Brain microvascular endothelial cell (primary cell): ENCODE measurements around the gene VEGFA.

Experiments used
- DNase-seq: peaks from one replicate; pipeline ENCODE4 v3.0.0-alpha.2; 2020
- H3K27ac ChIP-seq: fragments of 250-450 bp; sonication (Bioruptor Pico); 2 replicates; pipeline ENCODE4 v1.5.1; 2020; ENCODE audit warnings: mild to moderate bottlenecking, moderate library complexity
- H3K27me3 ChIP-seq: fragments of 250-450 bp; sonication (Bioruptor Pico); replicated peaks from 2 replicates; pipeline ENCODE4 v1.5.1; 2020; ENCODE audit warnings: mild to moderate bottlenecking
- H3K36me3 ChIP-seq: fragments of 250-450 bp; sonication (Bioruptor Pico); replicated peaks from 2 replicates; pipeline ENCODE4 v1.5.1; 2020; ENCODE audit warnings: mild to moderate bottlenecking
- H3K4me3 ChIP-seq: 2 replicates; pipeline ENCODE4 v1.5.1; 2011; ENCODE audit warnings: low read depth, mild to moderate bottlenecking, control low read depth, low read length, moderate library complexity
- CTCF ChIP-seq: IDR thresholded peaks from 2 replicates; pipeline ENCODE4 v1.5.1; 2011; ENCODE audit warnings: low read depth, mild to moderate bottlenecking, moderate library complexity, low read length, control low read depth, inconsistent platforms; ENCODE audit errors: missing control alignments
- in situ Hi-C: cut with HindIII; loops from 2 replicates; pipeline ENCODE4 v1.10.0; 2017; ENCODE audit warnings: low sequenced_read_pairs, low pct_ligation_motif_present

VEGFA gene

DNA sequence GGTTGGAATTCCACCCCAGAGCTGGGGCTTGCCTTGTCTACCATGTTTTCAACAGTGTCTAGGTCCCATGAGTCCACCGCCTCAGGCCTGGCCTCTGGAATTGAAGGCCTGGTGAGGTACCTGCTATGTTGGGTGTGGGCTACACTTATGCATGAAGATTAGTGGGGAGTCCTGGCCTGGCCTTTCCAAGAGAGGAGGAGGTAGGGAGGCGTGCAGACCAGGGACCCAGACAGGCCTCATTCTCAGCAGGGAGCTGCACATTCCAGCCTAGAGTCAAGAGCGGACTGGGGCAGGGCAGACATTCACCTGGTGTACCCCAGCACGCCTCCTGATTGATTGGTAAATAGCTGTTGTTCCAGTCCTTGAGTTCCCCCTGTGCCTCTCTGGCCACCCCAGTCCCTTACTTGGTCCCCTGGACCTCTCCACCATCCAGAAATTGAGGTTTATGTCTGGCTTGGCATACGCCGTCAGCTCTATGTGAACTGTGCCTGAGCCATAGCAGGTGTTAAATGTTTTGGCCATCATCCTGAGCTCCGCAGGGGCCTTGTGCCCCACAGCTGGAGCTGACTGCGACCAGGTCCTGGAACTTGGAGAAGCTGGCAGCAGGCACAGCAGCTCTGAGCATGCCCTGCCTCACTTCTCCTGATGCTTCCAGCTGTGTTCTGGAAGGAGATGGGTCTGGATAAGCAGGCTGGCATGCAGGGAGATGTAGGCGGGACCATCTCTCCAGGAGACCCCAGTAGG is 8.2 kb upstream of the VEGFA start:
- in situ Hi-C loops, result no loop called here
- DNase-seq, result no peak
- H3K27me3 ChIP-seq, result peaks cover 15% of the 10 kb centered on the region
- H3K4me3 ChIP-seq, result no peak overlapping the region
- no peak for TF ChIP-seq CTCF
- H3K36me3 ChIP-seq, result no peaks in the 10 kb centered on the region
- no peak overlapping the region for H3K27ac ChIP-seq

GRCh38 chr6:43762410-43762768 is 7.6 kb upstream of the VEGFA start:
- H3K27ac ChIP-seq, result no peak overlapping the region
- peaks cover 15% of the 10 kb centered on the region for H3K27me3 ChIP-seq
- H3K4me3 ChIP-seq, result no peak overlapping the region
- no peak for DNase-seq
- no peak for TF ChIP-seq CTCF
- in situ Hi-C loops, result no loop called here
- no peaks in the 10 kb centered on the region for H3K36me3 ChIP-seq

DNA sequence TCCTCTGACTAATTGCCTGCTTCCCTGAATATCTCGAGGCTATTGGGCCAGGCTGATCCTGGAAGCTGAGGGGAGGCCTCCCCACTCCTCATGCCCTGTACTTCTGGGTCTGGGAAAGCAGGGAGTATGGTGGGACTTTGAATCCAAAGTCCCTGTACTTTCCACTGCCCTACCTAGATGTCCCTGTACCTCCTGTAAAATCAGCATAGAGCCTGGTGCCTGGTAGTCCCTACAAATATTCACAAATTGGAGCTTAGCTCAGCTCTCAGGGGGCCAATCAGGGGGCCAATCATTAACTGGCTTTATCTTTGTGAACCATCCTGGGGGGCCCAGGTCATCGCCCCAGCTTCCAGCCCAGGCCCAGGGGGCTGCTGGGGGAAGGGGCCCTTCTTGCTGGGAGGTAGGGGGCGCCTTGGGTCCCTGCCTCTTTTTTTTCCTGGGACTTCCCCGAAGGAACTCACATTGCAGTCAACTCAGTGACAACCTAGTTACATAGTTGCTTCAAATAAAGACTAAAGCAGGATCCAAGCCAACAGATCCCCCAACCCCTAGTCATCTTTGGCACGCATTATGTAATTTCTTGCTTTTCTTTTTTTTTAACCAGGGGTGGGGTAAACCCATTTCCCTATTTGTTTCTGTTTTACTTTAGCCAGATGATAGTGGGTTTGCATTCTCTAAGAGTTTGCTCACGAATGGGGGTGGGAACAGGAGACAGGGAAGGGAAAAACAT is 6.9 kb upstream of the VEGFA start:
- H3K27me3 ChIP-seq, result peaks cover 15% of the 10 kb centered on the region

GRCh38 chr6:43763812-43764522 is 6.0 kb upstream of the VEGFA start:
- TF ChIP-seq CTCF, result no peak
- no peak overlapping the region for H3K4me3 ChIP-seq
- H3K27me3 ChIP-seq, result peaks cover 15% of the 10 kb centered on the region
- no peak for DNase-seq
- no peaks in the 10 kb centered on the region for H3K36me3 ChIP-seq
- H3K27ac ChIP-seq, result no peak overlapping the region
- in situ Hi-C loops, result no loop called here

More for the DNA sequence above, 6.9 kb upstream of the VEGFA start:
- Histone ChIP-seq H3K27ac (no peak overlapping the region), H3K4me3 (no peak overlapping the region), H3K36me3 (no peaks in the 10 kb centered on the region)
- no peak for DNase-seq
- in situ Hi-C loops, result no loop called here
- no peak for TF ChIP-seq CTCF

- DNase-seq, result no peak
- TF ChIP-seq CTCF, result no peak
- Histone ChIP-seq H3K27ac (no peak overlapping the region), H3K27me3 (peaks cover 12% of the 10 kb centered on the region), H3K36me3 (no peaks in the 10 kb centered on the region), H3K4me3 (no peak overlapping the region)
- in situ Hi-C loops, result no loop called here
Measured at GRCh38 chr6:43764772-43765171, 5.2 kb upstream of the VEGFA start.
